ENCODE data around the gene ARHGAP9.

GRCh38 chr12:57462912-57463253, 16.8 kb downstream of the ARHGAP9 start:
- TF ChIP-seq CTCF (IDR thresholded peaks at IDR 0.05): peak in 2 of 7 experiments; percentile 1 to 32
- TF ChIP-seq POLR2A (IDR thresholded peaks at IDR 0.05): no peak
- TF ChIP-seq POLR2AphosphoS5 (IDR thresholded peaks at IDR 0.05): no peak
- TF ChIP-seq EP300 (IDR thresholded peaks at IDR 0.05): no peak

Data from stomach (tissue), 4 donors.